Thymus (tissue), 11 donors: ENCODE measurements around the gene KIF13A. TPM values are rescaled to one million over a fixed set of nuclear protein-coding genes. Genes with fewer than 3 reads are reported as not detected.
"Not testable (repeated sequence)": the region's sequence is repeated elsewhere in the genome, so short reads cannot be mapped to it uniquely, and the experiment has no call there.

Experiments used
- DNase-seq, 9 donors: peaks; one replicate each; pipeline ENCODE4 v3.0.0-alpha.2; 2013; ENCODE audit warnings: low spot score in 9 of 9, low read depth in 6 of 9, missing footprints in 1 of 9
- H3K27ac ChIP-seq, 2 donors: one replicate each; pipeline ENCODE4 v1.5.1; 2013; ENCODE audit warnings: control low read depth in 1 of 2, low read depth in 1 of 2, low read length in 1 of 2, mild to moderate bottlenecking in 1 of 2, moderate library complexity in 1 of 2
- H3K27me3 ChIP-seq, 2 donors: one replicate each; pipeline ENCODE4 v1.5.1; 2013; ENCODE audit warnings: low read length in 1 of 2; ENCODE audit not compliant: control insufficient read depth in 2 of 2, insufficient read depth in 1 of 2
- H3K36me3 ChIP-seq, 2 donors: one replicate each; pipeline ENCODE4 v1.5.1; 2013; ENCODE audit warnings: low read length in 1 of 2, mild to moderate bottlenecking in 1 of 2, moderate library complexity in 1 of 2; ENCODE audit not compliant: control insufficient read depth in 2 of 2, insufficient read depth in 2 of 2
- H3K4me1 ChIP-seq, 2 donors: one replicate each; pipeline ENCODE4 v1.5.1; 2013; ENCODE audit warnings: low read length in 2 of 2; ENCODE audit not compliant: control insufficient read depth in 2 of 2, insufficient read depth in 2 of 2
- H3K4me3 ChIP-seq, 2 donors: one replicate each; pipeline ENCODE4 v1.5.1; 2013; ENCODE audit warnings: low read length in 2 of 2, control low read depth in 1 of 2, mild to moderate bottlenecking in 1 of 2
- H3K9me3 ChIP-seq, 2 donors: one replicate each; pipeline ENCODE4 v1.5.1; 2013; ENCODE audit warnings: low read length in 1 of 2, mild to moderate bottlenecking in 1 of 2; ENCODE audit not compliant: control insufficient read depth in 2 of 2, insufficient read depth in 1 of 2
- WGBS: extraction: QIAGEN DNeasy Blood & Tissue Kit; methylation state at CpG from one replicate; pipeline ENCODE4 v1.1.7; 2013; 5-methylcytosine and 5-hydroxymethylcytosine counted together
- polyA plus RNA-seq: library from polyadenylated mRNA; stranded (reverse); fragments of 200-250 nt; gene quantifications from one replicate; pipeline ENCODE4 v1.2.3, GENCODE V29; 2013
- total RNA-seq: library from RNA; stranded (reverse); fragments of 120-200 nt; gene quantifications from one replicate; pipeline ENCODE4 v1.2.4, GENCODE V29; 2013
- donor health status: healthy.

KIF13A gene
- total and polyA plus RNA-seq, 2 donors, result 8.5 to 13.7 TPM

DNA sequence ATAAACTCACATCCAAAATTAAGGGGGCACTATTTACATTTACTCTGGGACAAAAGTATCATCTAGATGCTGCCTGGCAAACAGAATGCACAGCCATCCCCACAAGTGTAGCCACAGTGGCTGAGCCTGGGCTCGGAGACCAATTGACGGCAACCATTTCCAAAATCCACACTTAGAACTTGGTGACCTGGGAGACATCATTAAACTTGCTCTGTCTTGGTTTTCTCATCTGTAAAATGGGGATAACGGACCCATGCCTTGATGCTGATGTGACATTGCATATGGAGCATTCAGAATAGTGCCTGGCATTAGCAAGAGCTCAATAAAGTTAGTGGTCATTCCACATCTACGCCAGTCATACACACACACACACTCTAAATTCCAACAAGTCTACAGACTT, 140.7 kb downstream of the KIF13A start:
- WGBS, result 97% methylated on average over 4 of the region's 4 CpGs
- H3K36me3 ChIP-seq, result no peaks in the 10 kb centered on the region
- no peaks in the 10 kb centered on the region for H3K4me1 ChIP-seq
- no peak for DNase-seq
- no peaks in the 10 kb centered on the region for H3K27me3 ChIP-seq
- no peak overlapping the region for H3K27ac ChIP-seq
- no peak overlapping the region for H3K4me3 ChIP-seq
- no peaks in the 10 kb centered on the region for H3K9me3 ChIP-seq

DNA sequence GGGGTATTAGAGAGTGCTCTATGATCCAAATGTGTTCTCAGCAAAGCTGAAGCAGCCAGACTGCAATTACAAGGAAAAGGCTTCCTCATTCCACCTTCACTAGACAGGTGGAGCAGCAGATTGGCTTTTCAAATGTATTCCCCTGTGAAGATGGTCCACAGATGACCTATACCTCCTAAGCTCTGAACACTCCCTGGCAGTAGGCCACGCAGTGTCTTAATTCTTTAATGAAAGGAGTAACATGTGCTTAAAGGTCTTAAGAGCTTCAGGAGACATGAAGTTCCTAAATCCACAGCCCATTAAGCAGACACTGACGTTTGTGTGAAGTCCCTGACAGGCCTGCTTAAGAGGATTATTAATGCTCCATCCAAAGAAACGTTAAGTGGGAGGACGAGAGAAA, 141.8 kb downstream of the KIF13A start:
- Histone ChIP-seq H3K4me3 (no peak overlapping the region), H3K4me1 (no peaks in the 10 kb centered on the region), H3K36me3 (no peaks in the 10 kb centered on the region), H3K27me3 (no peaks in the 10 kb centered on the region), H3K27ac (no peak overlapping the region), H3K9me3 (no peaks in the 10 kb centered on the region)
- 92% methylated on average over 4 of the region's 4 CpGs for WGBS
- no peak for DNase-seq

DNA sequence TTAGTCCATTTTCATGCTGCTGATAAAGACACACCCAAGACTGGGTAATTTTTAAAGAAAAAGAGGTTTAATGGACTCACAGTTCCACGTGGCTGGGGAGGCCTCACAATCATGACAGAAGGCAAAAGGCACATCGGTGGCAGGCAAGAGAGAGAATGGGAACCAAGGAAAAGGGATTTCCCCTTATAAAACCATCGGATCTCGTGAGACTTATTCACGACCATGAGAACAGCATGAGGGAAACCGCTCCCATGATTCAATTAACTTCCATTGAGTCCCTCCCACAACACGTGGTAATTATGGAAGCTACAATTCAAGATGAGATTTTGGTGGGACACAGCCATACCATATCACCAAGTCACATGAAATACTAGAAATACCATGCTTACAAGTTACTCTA, 142.5 kb downstream of the KIF13A start:
- H3K4me1 ChIP-seq, H3K9me3 ChIP-seq, DNase-seq, H3K27me3 ChIP-seq, H3K36me3 ChIP-seq, H3K4me3 ChIP-seq, H3K27ac ChIP-seq: not testable (repeated sequence)
- 91% methylated on average over 7 of the region's 7 CpGs for WGBS

DNA sequence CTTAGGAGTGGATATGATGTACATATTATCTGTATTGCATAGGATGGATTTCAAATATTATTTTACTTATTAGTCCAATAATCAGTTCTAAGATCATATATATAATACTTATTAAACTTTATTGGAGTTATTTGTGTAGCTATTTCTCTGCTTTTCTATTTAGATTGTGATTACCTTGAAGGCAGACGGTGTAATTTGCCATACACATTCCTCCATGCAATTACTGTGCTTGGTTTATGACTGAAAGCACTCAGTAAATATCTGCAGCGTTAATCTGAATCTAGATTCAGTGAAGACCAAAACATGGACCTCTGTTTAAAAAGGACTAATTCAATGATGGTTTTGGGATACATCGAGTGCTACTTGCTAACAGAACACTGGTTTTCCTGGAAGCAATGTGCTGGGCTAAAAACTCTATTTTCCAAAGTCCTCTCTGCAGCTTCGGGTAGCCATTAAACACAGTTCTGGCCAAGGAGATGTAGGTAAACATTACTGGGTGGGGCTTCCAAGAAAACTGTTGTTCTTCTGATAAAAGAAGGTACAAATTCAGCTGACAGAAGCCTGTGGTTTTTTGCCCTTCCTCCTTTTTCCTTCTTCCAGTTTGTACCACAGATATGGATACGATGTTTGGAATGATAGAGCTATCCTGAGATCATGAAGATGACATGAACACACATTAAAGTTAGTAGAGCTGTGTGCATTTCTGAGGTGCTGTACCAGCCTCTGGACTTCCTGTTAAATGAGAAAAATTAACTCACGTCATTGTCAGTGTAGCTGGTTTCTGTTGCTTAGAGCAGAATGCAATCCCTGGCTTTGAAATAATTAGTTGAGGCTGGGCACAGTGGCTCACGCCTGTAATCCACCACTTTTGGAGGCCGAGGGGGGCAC, 144.3 kb downstream of the KIF13A start:
- H3K36me3 ChIP-seq, result no peaks in the 10 kb centered on the region
- H3K4me3 ChIP-seq, result no peak overlapping the region
- no peaks in the 10 kb centered on the region for H3K9me3 ChIP-seq
- no peaks in the 10 kb centered on the region for H3K27me3 ChIP-seq
- 91% methylated on average over 8 of the region's 8 CpGs for WGBS
- H3K4me1 ChIP-seq, result no peaks in the 10 kb centered on the region
- no peak for DNase-seq
- H3K27ac ChIP-seq, result no peak overlapping the region

DNA sequence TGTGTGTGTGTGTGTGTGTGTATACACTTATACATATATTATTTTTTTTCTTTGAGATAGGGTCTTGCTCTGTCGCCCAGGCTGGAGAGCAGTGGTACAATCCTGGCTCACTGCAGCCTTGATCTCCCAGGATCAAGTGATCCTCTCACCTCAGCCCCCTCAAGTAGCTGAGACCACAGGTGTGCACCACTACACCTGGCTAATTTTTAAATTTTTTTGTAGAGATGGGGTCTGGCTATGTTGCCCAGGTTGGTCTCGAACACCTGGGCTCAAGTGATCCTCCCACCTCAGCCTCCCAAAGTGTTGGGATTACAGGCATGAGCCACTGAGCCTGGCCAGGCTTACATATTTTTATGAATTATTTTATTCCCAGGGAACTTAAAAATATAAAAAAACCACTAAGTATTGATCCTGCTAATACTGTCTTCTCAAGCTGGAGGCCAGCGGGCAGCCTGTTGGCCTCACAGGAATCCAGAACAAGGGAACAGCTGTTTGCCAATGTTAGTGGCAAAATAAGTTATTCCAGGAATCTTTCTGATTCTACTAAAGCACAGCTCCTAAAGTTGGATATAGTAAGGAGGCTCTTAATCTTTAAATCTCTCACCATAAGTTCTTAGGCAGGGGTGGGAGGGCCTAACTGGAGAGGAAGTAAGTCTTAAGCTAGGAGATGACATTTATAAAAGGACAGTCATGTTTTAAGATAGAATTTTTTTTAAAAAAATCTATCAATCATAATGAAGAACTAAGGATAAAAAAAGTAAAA, 145.2 kb downstream of the KIF13A start:
- no peak overlapping the region for H3K27ac ChIP-seq
- no peaks in the 10 kb centered on the region for H3K9me3 ChIP-seq
- WGBS, result 97% methylated on average over 3 of the region's 3 CpGs
- H3K36me3 ChIP-seq, result no peaks in the 10 kb centered on the region
- no peak overlapping the region for H3K4me3 ChIP-seq
- H3K4me1 ChIP-seq, result no peaks in the 10 kb centered on the region
- DNase-seq, result no peak
- no peaks in the 10 kb centered on the region for H3K27me3 ChIP-seq

DNA sequence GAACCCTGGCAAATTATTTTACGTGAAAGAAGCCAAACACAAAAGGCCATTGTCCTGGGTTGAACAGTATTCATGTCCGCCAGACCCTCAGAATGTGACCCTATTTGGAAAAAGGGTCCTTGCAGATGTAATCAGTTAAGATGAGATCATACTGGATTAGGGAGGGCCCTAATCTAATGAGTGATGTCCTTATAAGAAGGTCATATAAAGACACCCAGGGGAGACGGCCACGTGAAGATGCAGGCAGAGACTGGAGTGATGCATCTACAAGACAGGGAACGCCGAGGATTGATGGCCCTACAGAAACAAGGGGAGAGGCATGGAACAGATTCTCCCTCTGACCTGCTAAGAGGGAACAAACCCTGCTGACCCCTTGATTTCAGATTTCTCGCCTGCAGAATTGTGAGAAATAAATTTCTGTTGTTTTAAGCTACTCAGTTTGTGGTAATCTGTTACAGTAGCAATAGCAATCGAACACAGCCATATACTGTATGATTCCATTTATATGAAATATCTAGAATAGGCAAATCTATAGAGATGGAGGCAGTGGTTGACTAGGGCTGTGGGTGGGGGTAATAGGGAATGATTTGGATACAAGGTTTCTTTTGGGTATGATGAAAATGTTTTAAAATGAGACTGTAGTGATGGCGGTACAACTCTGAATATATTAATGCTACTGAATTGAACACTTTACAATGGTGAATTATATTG, 147.8 kb downstream of the KIF13A start:
- Histone ChIP-seq H3K4me3 (no peak overlapping the region), H3K27ac (no peak overlapping the region), H3K27me3 (no peaks in the 10 kb centered on the region), H3K36me3 (no peaks in the 10 kb centered on the region), H3K4me1 (no peaks in the 10 kb centered on the region), H3K9me3 (no peaks in the 10 kb centered on the region)
- DNase-seq, result no peak
- 99% methylated on average over 9 of the region's 9 CpGs for WGBS

DNA sequence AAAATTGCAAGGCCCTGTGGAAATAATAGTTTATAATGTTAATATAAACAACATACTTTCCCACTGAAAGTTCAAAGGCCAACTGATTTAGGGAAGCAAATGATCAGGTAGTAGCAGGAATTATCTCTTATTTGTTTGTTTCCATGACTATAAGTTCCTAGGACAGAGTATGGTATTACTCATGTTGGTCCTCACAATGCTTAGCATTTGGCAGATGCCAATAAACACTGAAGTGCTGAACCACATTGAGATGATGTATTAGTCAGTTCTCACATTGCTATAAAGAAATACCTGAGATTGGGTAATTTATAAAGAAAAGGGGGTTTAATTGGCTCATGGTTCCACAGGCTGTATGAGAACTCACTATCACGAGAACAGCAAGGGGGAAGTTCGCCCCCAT, 151.1 kb downstream of the KIF13A start:
- Histone ChIP-seq H3K27ac (no peak overlapping the region), H3K36me3 (no peaks in the 10 kb centered on the region), H3K4me1 (no peaks in the 10 kb centered on the region), H3K27me3 (no peaks in the 10 kb centered on the region), H3K9me3 (no peaks in the 10 kb centered on the region), H3K4me3 (no peak overlapping the region)
- DNase-seq, result no peak
- WGBS, result 98% methylated on average over 2 of the region's 2 CpGs

DNA sequence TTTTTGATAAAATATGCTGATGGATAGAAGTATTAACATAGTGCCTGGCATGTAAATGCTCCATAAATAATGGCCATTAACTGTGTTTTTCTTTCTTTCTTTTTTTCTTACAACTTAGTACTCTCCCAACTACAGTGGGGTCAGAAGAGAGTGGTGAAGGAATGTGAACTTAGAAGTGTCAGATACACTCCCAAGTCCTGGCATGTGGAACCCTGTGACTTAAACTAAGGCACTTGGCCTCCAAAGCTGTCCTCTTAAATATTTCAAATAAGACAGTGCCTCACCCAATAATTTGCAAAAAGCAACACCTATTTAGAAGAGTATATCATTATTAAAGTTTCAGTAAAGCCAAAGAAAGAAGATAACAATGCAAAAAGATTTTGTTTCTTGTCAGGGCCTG, 151.7 kb downstream of the KIF13A start:
- no peaks in the 10 kb centered on the region for H3K4me1 ChIP-seq
- DNase-seq, result no peak
- H3K36me3 ChIP-seq, result no peaks in the 10 kb centered on the region
- no peaks in the 10 kb centered on the region for H3K9me3 ChIP-seq
- no peak overlapping the region for H3K27ac ChIP-seq
- no peak overlapping the region for H3K4me3 ChIP-seq
- no peaks in the 10 kb centered on the region for H3K27me3 ChIP-seq

DNA sequence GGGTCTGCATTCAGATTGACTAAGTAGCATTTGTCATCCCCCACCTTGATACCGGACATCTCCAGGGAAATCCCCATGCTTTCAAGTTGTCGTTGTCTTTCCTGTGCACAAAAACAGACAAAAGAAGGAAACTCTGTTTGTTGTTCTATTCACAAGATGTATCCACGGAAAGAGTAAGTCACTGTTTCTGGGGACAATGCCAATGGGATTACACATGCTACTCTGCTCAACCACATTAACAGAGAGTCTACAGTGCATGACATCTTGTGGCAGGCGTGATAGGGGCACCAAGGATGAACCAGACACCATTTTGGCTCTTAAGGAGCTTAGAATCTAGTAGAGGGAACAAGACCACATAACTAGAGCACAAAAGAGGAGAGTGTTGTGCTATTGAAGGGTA, 156.3 kb downstream of the KIF13A start:
- Histone ChIP-seq H3K36me3 (no peaks in the 10 kb centered on the region), H3K9me3 (no peaks in the 10 kb centered on the region), H3K4me1 (no peaks in the 10 kb centered on the region), H3K27me3 (no peaks in the 10 kb centered on the region), H3K4me3 (no peak overlapping the region), H3K27ac (no peak overlapping the region)
- WGBS, result 95% methylated on average over 4 of the region's 4 CpGs
- no peak for DNase-seq
